Right lobe of liver (tissue), 6 donors: ENCODE results near the gene CALD1. TPM values are rescaled to one million over a fixed set of nuclear protein-coding genes. Genes with fewer than 3 reads are reported as not detected.

Source experiments
- ATAC-seq, 4 donors: fragments of 200-7000 bp; cut with Tn5 transposase; one replicate each; pipeline ENCODE4 v1.9.1; 2020; ENCODE audit warnings: mild to moderate bottlenecking in 4 of 4, moderate library complexity in 4 of 4
- DNase-seq, 3 donors: peaks; one replicate each; pipeline ENCODE4 v3.0.0-alpha.2; 2020
- H3K27ac ChIP-seq, 3 donors: fragments of 200-600 bp; one replicate each; pipeline ENCODE4 v1.8.0; 2022
- H3K27me3 ChIP-seq, 2 donors: fragments of 200-600 bp; one replicate each; pipeline ENCODE4 v1.8.0; 2022
- H3K36me3 ChIP-seq, 4 donors: fragments of 200-600 bp; sonication (generic) in 1 of 4; one replicate each; pipeline versions ENCODE4 v1.5.1 to v1.8.0; 2017 to 2022; ENCODE audit warnings: control low read depth in 1 of 4
- H3K4me1 ChIP-seq, 4 donors: fragments of 200-600 bp; sonication (generic) in 1 of 4; one replicate each; pipeline versions ENCODE4 v1.5.1 to v1.8.0; 2017 to 2022; ENCODE audit warnings: control low read depth in 1 of 4
- H3K4me3 ChIP-seq, 3 donors: fragments of 200-600 bp; one replicate each; pipeline ENCODE4 v1.8.0; 2022
- H3K9me3 ChIP-seq, 4 donors: fragments of 200-600 bp; sonication (generic) in 1 of 4; one replicate each; pipeline versions ENCODE4 v1.5.1 to v1.8.0; 2017 to 2022; ENCODE audit warnings: control low read depth in 1 of 4
- POLR2A ChIP-seq: fragments of 450-650 bp; IDR thresholded peaks from one replicate; pipeline ENCODE4 v1.6.1; 2017; ENCODE audit warnings: antibody characterized with exemption, mild to moderate bottlenecking
- WGBS: methylation state at CpG from one replicate; pipeline ENCODE4 v1.1.6; 2018; ENCODE audit warnings: low coverage, low lambda C conversion rate; ENCODE audit not compliant: insufficient coverage; ENCODE audit errors: missing lambda C conversion rate; 5-methylcytosine and 5-hydroxymethylcytosine counted together
- intact Hi-C, 2 donors: fragments of 100-400 bp; cut with DNase I; formaldehyde crosslinking; loops; one replicate each; pipeline versions ENCODE4 v1.11.2 to v1.14.1; 2022
- total RNA-seq, 6 experiments: library from RNA; depleted of rRNA in 2 of 6; stranded (reverse); fragments of >200 nt in 2 of 6; fragmentation: NEBNext Ultra II Directional in 3 of 6; extraction: Animal tissue kit (Norgen Biotek cat#: 25700) in 3 of 6; gene quantifications; one replicate each; pipeline versions ENCODE4 v1.1.0 to v1.2.4, GENCODE V29; 2016 to 2023
- TF ChIP-seq, protein P1 (sequence below), 4 donors: fragments of 200-600 bp in 3 of 4; fragments of 450-650 bp in 1 of 4; IDR thresholded peaks; one replicate each; pipeline versions ENCODE4 v1.5.1 to v1.8.0; 2016 to 2022; ENCODE audit warnings: antibody characterized with exemption in 4 of 4, mild to moderate bottlenecking in 2 of 4
- donor health status: DM: no; HTN: yes; CAD: no.
- donor health status: DM: no; HTN: no; CAD: no.
- donor health status: DM: no; HTN: no; CAD: no.
- donor health status: DM: no; HTN: yes; CAD: no.
- donor health status: DM: no; HTN: yes; CAD: no.

Gene CALD1
- total RNA-seq, 6 experiments from 2014 or later, result 110 to 181 (median 131) TPM

DNA sequence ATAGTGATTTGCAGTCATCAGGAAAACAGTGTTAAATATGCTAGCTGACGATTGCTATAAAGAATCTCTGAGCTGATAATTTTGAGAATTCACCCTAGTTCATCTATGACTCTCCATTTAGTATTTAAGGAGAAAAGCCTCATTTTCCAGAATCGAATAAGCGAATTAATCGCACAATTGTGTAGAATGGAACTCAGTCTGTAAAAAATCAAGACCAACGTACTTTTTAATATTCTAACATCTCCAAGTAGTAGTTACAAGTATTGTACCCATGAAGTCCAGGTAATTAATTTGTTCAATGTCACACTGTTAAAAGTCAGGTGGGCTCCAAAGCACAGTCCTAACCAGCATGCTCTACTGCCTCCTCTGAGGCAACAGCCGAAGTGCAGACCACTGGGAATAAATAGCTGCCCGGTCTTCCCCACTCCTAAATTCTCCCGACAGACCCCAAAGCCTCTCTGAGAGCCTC, 206.5 kb downstream of the CALD1 start:
- DNase-seq (no peak), ATAC-seq (no peak)
- Histone ChIP-seq H3K4me1 (peaks cover 0 to 6% (median 2%) of the 10 kb centered on the region in 4 donors), H3K27me3 (no peaks in the 10 kb centered on the region), H3K9me3 (no peaks in the 10 kb centered on the region), H3K4me3 (peak overlapping the region; percentile 61 to 79 (median 68)), H3K36me3 (no peaks in the 10 kb centered on the region), H3K27ac (peak overlapping the region; percentile 89 to 92 (median 92))
- WGBS, result 58% methylated on average over 7 of the region's 8 CpGs
- intact Hi-C loops, result no loop called here
- TF ChIP-seq, protein P1, sequence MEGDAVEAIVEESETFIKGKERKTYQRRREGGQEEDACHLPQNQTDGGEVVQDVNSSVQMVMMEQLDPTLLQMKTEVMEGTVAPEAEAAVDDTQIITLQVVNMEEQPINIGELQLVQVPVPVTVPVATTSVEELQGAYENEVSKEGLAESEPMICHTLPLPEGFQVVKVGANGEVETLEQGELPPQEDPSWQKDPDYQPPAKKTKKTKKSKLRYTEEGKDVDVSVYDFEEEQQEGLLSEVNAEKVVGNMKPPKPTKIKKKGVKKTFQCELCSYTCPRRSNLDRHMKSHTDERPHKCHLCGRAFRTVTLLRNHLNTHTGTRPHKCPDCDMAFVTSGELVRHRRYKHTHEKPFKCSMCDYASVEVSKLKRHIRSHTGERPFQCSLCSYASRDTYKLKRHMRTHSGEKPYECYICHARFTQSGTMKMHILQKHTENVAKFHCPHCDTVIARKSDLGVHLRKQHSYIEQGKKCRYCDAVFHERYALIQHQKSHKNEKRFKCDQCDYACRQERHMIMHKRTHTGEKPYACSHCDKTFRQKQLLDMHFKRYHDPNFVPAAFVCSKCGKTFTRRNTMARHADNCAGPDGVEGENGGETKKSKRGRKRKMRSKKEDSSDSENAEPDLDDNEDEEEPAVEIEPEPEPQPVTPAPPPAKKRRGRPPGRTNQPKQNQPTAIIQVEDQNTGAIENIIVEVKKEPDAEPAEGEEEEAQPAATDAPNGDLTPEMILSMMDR (IDR thresholded peaks at IDR 0.05), result no peak
- TF ChIP-seq POLR2A, result no peak

DNA sequence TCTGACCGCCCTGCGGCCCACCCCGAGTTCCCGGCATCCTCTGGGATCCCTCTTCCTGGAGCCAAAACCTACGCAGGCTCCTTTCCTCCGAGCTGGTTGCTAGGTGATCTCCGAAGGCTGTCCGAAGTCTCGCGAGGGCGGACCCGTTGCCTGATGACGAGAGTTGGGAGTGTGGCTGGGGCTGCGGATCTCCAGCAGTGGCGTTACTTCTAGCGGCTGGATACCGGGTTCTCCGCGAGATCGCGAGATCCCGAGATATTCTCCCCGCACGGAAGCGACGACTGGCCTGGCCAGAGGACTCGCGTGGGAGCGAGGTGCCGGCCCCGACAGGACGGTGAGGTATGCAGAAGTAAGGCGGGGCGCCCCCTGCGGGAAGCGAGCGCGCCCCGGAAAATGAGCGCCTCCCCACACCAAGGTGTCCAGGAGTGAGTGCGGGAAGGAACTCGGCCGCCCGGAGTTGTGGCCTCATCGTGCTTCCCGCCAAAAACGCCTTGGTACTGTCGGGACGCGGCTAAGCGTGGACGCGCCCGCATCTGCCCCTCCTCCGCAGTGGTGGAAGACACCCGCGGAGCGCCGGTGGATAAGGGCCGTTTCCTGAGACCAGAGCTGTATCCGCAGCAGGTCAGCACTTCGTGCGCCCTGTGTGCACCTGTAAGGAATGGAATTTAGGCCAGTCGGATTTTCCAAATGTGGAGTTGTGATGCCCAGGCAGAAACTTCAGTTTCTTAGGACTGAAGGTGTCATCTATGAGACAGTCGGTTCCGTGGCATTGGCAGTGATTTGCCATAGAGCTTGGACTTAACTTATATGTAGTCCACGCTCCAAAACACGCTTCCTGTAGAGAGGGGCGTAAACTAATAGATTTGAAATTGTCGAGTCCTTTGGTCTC, 207.2 kb downstream of the CALD1 start, which contains the start of gene AGBL3:
Gene AGBL3 (plus strand): TSS at position 146 of the 889 bp plus-strand sequence. CDS start 1,426 bp downstream, outside the sequence.
- no peaks in the 10 kb centered on the region for H3K9me3 ChIP-seq
- ATAC-seq, result peak; percentile 95 to 98 (median 96)
- peak within 1 kb of the TSS; percentile 61 to 79 (median 68) for H3K4me3 ChIP-seq
- peak; percentile 93 to 96 (median 95) for DNase-seq
- intact Hi-C loops, result no loop called here
- peak; percentile 70 for TF ChIP-seq POLR2A
- TF ChIP-seq, protein P1 (IDR thresholded peaks at IDR 0.05), result peak; percentile 59 to 76 (median 68)
- 0% methylated on average over 30 of the region's 70 CpGs for WGBS
- H3K4me1 ChIP-seq, result peaks cover 0 to 9% (median 4%) of the 10 kb centered on the region in 4 donors
- no peaks in the 10 kb centered on the region for H3K27me3 ChIP-seq
- peak within 1 kb of the TSS; percentile 89 to 92 (median 92) for H3K27ac ChIP-seq
- H3K36me3 ChIP-seq, result no peaks in the 10 kb centered on the region

DNA sequence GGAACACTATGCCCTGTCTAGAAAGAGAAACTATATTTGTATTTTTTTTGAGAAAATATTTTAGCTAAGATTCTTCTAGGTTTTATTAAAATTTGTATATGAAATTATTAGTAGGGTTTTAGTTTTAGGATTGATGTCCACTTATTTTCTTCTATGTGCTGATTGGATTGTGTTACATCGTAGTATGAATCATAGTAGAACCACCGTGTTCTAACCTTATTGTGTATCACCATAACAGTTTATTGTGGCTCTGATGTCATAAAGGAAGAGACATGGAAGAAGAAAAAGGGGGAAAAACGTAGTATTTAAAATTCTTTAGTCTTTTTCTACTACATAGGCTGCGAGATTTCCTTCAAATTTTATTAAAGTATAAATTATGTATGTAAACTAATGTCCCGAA, 208.7 kb downstream of the CALD1 start:
- Histone ChIP-seq H3K4me3 (no peak overlapping the region), H3K27me3 (no peaks in the 10 kb centered on the region), H3K9me3 (no peaks in the 10 kb centered on the region), H3K27ac (no peak overlapping the region), H3K4me1 (peaks cover 0 to 23% (median 11%) of the 10 kb centered on the region in 4 donors), H3K36me3 (no peaks in the 10 kb centered on the region)
- ATAC-seq (no peak), DNase-seq (no peak)
- WGBS, result 85% methylated on average over 5 of the region's 5 CpGs
- TF ChIP-seq, protein P1 (IDR thresholded peaks at IDR 0.05), result no peak
- no peak for TF ChIP-seq POLR2A
- intact Hi-C loops, result no loop called here

DNA sequence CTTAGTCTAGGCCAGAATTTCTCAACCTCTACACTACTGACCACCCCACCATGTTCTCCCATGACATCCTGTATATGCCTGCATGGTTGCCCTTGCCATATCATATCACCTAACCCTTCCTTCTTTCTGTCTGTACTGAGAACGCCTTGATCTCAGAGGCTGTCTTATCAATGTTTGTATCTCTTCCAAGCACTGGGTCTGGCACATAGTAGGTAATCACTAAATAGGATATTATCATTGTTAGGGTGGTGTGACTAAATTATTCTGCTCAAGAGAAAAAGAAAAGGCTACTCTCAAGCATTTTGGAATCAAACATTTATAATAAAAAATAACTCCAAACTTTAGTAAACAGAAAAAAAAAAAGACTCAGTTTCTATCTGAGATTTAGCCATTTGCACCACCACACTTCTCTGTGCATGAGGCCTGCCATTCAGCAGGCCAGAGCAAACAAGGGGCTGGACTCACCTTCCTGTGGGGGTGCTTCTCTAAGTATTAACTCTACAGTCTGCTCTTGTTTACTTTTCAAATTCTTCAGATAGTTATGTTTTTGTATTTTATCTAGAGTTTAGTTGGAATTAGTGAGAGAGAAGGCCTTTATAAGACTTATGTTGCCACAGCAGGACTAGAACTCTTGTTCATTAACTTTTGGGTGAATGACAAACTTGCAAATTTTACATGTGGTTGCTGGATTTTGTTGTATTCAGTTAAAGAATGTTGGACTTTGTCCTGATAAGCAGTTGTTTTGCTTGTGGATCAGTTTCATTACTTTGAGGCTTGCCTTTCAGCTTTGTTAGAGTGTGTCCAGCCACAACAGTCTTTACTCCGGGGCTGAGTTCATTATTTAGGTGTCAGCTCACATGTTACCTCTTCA, 212.3 kb downstream of the CALD1 start:
- Histone ChIP-seq H3K4me3 (no peak overlapping the region), H3K9me3 (no peaks in the 10 kb centered on the region), H3K36me3 (no peaks in the 10 kb centered on the region), H3K4me1 (peaks cover 0 to 39% (median 13%) of the 10 kb centered on the region in 4 donors), H3K27ac (peak overlapping the region; percentile 49 to 77 (median 72)), H3K27me3 (no peaks in the 10 kb centered on the region)
- intact Hi-C loops, result no loop called here
- peak; percentile 59 to 83 (median 74) for ATAC-seq
- no peak for DNase-seq
- no peak for TF ChIP-seq POLR2A
- 48% methylated on average over 2 of the region's 2 CpGs for WGBS
